PC-9 (cell line): ENCODE data around the gene ST8SIA4.

ENCODE experiments used
- EZH2 ChIP-seq: fragments of 200-600 bp; sonication (generic); IDR thresholded peaks from 2 replicates; pipeline ENCODE4 v1.8.0; 2017; ENCODE audit warnings: antibody characterized with exemption, low read depth
- TF ChIP-seq, protein P1 (sequence below): fragments of 200-600 bp; sonication (generic); conservative IDR thresholded peaks from 2 replicates; pipeline ENCODE4 v1.6.1; 2017; ENCODE audit warnings: mixed run types, antibody characterized with exemption, mild to moderate bottlenecking, moderate library complexity

DNA sequence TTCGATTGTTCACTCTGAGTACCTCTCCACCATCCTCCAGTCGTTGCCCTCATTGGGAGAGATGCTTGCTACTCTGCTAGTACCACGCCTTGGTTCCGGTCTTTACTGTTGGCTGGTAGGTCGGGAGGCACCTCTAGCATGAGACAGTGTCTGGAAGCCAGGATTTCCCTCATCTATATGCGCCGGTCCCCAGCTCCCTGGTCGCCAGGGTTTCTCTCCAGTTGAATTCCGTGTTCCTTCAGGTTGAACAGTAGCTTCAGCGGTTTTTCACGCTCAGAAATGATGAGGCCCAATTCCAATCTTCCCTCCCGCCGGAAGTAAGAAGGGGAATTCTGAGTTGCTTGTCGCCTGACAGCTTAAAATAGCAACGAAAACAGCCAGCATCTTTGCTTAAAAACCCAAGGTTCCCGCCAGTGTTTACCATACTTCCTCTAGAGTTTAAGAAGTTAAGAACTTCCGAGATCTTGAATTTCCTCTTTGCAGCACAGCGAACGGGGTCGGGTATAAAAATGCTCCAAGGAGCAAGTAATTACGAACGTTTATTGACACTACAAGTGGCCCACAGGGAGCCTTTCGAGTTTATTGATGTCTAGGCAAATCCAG, 1.3 kb upstream of the ST8SIA4 start:
- TF ChIP-seq EZH2: no peak
- TF ChIP-seq, protein P1, sequence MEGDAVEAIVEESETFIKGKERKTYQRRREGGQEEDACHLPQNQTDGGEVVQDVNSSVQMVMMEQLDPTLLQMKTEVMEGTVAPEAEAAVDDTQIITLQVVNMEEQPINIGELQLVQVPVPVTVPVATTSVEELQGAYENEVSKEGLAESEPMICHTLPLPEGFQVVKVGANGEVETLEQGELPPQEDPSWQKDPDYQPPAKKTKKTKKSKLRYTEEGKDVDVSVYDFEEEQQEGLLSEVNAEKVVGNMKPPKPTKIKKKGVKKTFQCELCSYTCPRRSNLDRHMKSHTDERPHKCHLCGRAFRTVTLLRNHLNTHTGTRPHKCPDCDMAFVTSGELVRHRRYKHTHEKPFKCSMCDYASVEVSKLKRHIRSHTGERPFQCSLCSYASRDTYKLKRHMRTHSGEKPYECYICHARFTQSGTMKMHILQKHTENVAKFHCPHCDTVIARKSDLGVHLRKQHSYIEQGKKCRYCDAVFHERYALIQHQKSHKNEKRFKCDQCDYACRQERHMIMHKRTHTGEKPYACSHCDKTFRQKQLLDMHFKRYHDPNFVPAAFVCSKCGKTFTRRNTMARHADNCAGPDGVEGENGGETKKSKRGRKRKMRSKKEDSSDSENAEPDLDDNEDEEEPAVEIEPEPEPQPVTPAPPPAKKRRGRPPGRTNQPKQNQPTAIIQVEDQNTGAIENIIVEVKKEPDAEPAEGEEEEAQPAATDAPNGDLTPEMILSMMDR: no peak
